WTC11 (cell line): ENCODE data around the gene ITPK1. TPM values are rescaled to one million over a fixed set of nuclear protein-coding genes. Genes with fewer than 3 reads are reported as not detected.

ENCODE experiments used
- ATAC-seq: fragments of 200-7000 bp; cut with Tn5 transposase; 2 replicates; pipeline ENCODE4 v1.10.0; 2021; ENCODE audit warnings: mild to moderate bottlenecking, moderate library complexity
- CTCF ChIA-PET: fragments of 300-600 bp; sonication (Branson Sonifier 250); formaldehyde crosslinking; loops from one replicate; lab custom pipeline; 2021; ENCODE audit warnings: antibody characterized with exemption; lab: Charles Lee
- POLR2A ChIA-PET: fragments of 350-600 bp; sonication (Branson Sonifier 250); formaldehyde crosslinking; loops from one replicate; lab custom pipeline; 2021; ENCODE audit warnings: antibody characterized with exemption; lab: Charles Lee
- DNase-seq: peaks from one replicate; pipeline ENCODE4 v3.0.0; 2021; ENCODE audit warnings: low spot score
- H3K27ac Mint-ChIP-seq: 2 replicates; pipeline ENCODE4 v1.8.0; 2021; ENCODE audit warnings: mixed read lengths
- H3K27me3 Mint-ChIP-seq: 2 replicates; pipeline ENCODE4 v1.8.0; 2021; ENCODE audit warnings: low read depth, mild to moderate bottlenecking, moderate library complexity, mixed read lengths
- H3K36me3 Mint-ChIP-seq: 2 replicates; pipeline ENCODE4 v1.8.0; 2021; ENCODE audit warnings: mixed read lengths
- H3K4me1 Mint-ChIP-seq: 2 replicates; pipeline ENCODE4 v1.8.0; 2022; ENCODE audit warnings: mixed read lengths
- H3K4me3 Mint-ChIP-seq: 2 replicates; pipeline ENCODE4 v1.8.0; 2021; ENCODE audit warnings: mild to moderate bottlenecking, moderate library complexity, mixed read lengths
- H3K9me3 Mint-ChIP-seq: 2 replicates; pipeline ENCODE4 v1.8.0; 2021; ENCODE audit warnings: mixed read lengths
- ESRRA ChIP-seq: sonication (generic); formaldehyde crosslinking; IDR thresholded peaks from 2 replicates; pipeline ENCODE4 v1.8.1; 2022; ENCODE audit warnings: mild to moderate bottlenecking, missing genetic modification reagents, borderline replicate concordance
- FOXK1 ChIP-seq: sonication (generic); formaldehyde crosslinking; IDR thresholded peaks from 2 replicates; pipeline ENCODE4 v1.8.0; 2022; ENCODE audit warnings: mild to moderate bottlenecking, moderate library complexity, missing genetic modification reagents
- IRF2 ChIP-seq: sonication (generic); formaldehyde crosslinking; IDR thresholded peaks from 2 replicates; pipeline ENCODE4 v1.8.0; 2022; ENCODE audit warnings: low read depth, missing genetic modification reagents, borderline replicate concordance
- NFE2L1 ChIP-seq: sonication (generic); formaldehyde crosslinking; IDR thresholded peaks from 2 replicates; pipeline ENCODE4 v1.8.1; 2023; ENCODE audit warnings: missing genetic modification reagents
- NR3C1 ChIP-seq: sonication (generic); formaldehyde crosslinking; conservative IDR thresholded peaks from 2 replicates; pipeline ENCODE4 v1.8.1; 2023; ENCODE audit warnings: low read depth, mild to moderate bottlenecking, missing genetic modification reagents
- STAT6 ChIP-seq: sonication (generic); formaldehyde crosslinking; conservative IDR thresholded peaks from 2 replicates; pipeline ENCODE4 v1.8.1; 2023; ENCODE audit warnings: mild to moderate bottlenecking, low read depth, missing genetic modification reagents, moderate library complexity
- TEAD4 ChIP-seq: sonication (generic); formaldehyde crosslinking; IDR thresholded peaks from 2 replicates; pipeline ENCODE4 v1.8.0; 2022; ENCODE audit warnings: mild to moderate bottlenecking, missing genetic modification reagents
- ZNF138 ChIP-seq: sonication (generic); formaldehyde crosslinking; conservative IDR thresholded peaks from 2 replicates; pipeline ENCODE4 v1.8.1; 2022; ENCODE audit warnings: mild to moderate bottlenecking, moderate library complexity, missing genetic modification reagents
- ZNF232 ChIP-seq: sonication (generic); formaldehyde crosslinking; IDR thresholded peaks from 2 replicates; pipeline ENCODE4 v1.8.0; 2022; ENCODE audit warnings: mild to moderate bottlenecking, missing genetic modification reagents
- ZNF512 ChIP-seq: sonication (generic); formaldehyde crosslinking; IDR thresholded peaks from 2 replicates; pipeline ENCODE4 v1.8.1; 2022; ENCODE audit warnings: missing genetic modification reagents, borderline replicate concordance
- ZNF532 ChIP-seq: fragments of 250-450 bp; sonication (Bioruptor Pico); IDR thresholded peaks from 2 replicates; pipeline ENCODE4 v1.9.0; 2021; ENCODE audit warnings: mild to moderate bottlenecking, borderline replicate concordance
- total RNA-seq: library from RNA; stranded (reverse); gene quantifications from 3 replicates; pipeline ENCODE4 v1.2.3, GENCODE V29; 2021
- TF ChIP-seq, protein P1 (sequence below): fragments of 250-450 bp; sonication (Bioruptor Pico); IDR thresholded peaks from 2 replicates; pipeline ENCODE4 v1.9.0; 2021; ENCODE audit warnings: moderate library complexity, mild to moderate bottlenecking, inconsistent platforms, borderline replicate concordance
- TF ChIP-seq, protein P2 (sequence below): sonication (generic); formaldehyde crosslinking; conservative IDR thresholded peaks from 2 replicates; pipeline ENCODE4 v1.8.1; 2022; ENCODE audit warnings: mild to moderate bottlenecking, missing genetic modification reagents
- TF ChIP-seq, protein P3 (sequence below): sonication (generic); formaldehyde crosslinking; IDR thresholded peaks from 2 replicates; pipeline ENCODE4 v1.8.0; 2022; ENCODE audit warnings: mild to moderate bottlenecking, missing genetic modification reagents

ITPK1 gene
- total RNA-seq, 1 experiment from 2014 or later: 144 TPM

- TF ChIP-seq, protein P1, sequence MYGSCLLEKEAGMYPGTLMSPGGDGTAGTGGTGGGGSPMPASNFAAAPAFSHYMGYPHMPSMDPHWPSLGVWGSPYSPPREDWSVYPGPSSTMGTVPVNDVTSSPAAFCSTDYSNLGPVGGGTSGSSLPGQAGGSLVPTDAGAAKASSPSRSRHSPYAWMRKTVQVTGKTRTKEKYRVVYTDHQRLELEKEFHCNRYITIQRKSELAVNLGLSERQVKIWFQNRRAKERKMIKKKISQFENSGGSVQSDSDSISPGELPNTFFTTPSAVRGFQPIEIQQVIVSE (CRISPR knock-in tag): no peak
- TF ChIP-seq IRF2 (CRISPR knock-in tag) (no peak), FOXK1 (CRISPR knock-in tag) (no peak)
- TF ChIP-seq, all 79 proteins: peak for 0
Measured at GRCh38 chr14:93057586-93058280, 58.0 kb downstream of the ITPK1 start (continued).

- H3K9me3 Mint-ChIP-seq: no peaks in the 10 kb centered on the region
- peaks cover 3% of the 10 kb centered on the region; the same call in 1 of the 2 replicates for H3K36me3 Mint-ChIP-seq
- TF ChIP-seq NFE2L1 (CRISPR knock-in tag) (no peak), ZNF512 (CRISPR knock-in tag) (no peak), NR3C1 (CRISPR knock-in tag) (no peak)
- H3K27me3 Mint-ChIP-seq: no peaks in the 10 kb centered on the region
- DNase-seq: no peak
- H3K4me3 Mint-ChIP-seq: no peak overlapping the region
- ATAC-seq: no peak
- ChIA-PET POLR2A (no interaction called here), CTCF (interaction anchor here (0.5 to 1.2 kb wide), 4 partner anchors 15 to 56 kb away, joined by 3 to 5 read pairs (median 4); no protein-coding TSS in a partner anchor)
- H3K27ac Mint-ChIP-seq: peak overlapping the region; percentile 69; the same call in 1 of the 2 replicates
- H3K4me1 Mint-ChIP-seq: peaks cover 75% of the 10 kb centered on the region
Measured at GRCh38 chr14:93056840-93057585, 58.7 kb downstream of the ITPK1 start.

- TF ChIP-seq, protein P2, sequence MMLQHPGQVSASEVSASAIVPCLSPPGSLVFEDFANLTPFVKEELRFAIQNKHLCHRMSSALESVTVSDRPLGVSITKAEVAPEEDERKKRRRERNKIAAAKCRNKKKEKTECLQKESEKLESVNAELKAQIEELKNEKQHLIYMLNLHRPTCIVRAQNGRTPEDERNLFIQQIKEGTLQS (CRISPR knock-in tag): no peak
- TF ChIP-seq ZNF232 (CRISPR knock-in tag): no peak
- TF ChIP-seq ESRRA (CRISPR knock-in tag): no peak
- no peak for TF ChIP-seq ZNF532
- TF ChIP-seq STAT6 (CRISPR knock-in tag): no peak
- no peak for TF ChIP-seq ZNF138 (CRISPR knock-in tag)
- no peak for TF ChIP-seq TEAD4 (CRISPR knock-in tag)
- TF ChIP-seq, protein P3, sequence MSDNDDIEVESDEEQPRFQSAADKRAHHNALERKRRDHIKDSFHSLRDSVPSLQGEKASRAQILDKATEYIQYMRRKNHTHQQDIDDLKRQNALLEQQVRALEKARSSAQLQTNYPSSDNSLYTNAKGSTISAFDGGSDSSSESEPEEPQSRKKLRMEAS (CRISPR knock-in tag): no peak
- TF ChIP-seq, all 79 proteins: peak for 0
- Mint-ChIP-seq H3K27me3 (no peaks in the 10 kb centered on the region), H3K9me3 (no peaks in the 10 kb centered on the region), H3K36me3 (peaks cover 3% of the 10 kb centered on the region; the same call in 1 of the 2 replicates), H3K4me3 (no peak overlapping the region), H3K27ac (peak overlapping the region; percentile 86), H3K4me1 (peaks cover 76% of the 10 kb centered on the region)
- DNase-seq: no peak
- ChIA-PET CTCF (interaction anchor here (0.9 kb wide), 1 partner anchor 57 kb away, joined by 3 read pairs; no protein-coding TSS in a partner anchor), POLR2A (no interaction called here)
- no peak for ATAC-seq
Measured at GRCh38 chr14:93056166-93056839, 59.4 kb downstream of the ITPK1 start.
